ENCODE data around the gene WDR4.
"Not testable (repeated sequence)": the region's sequence is repeated elsewhere in the genome, so short reads cannot be mapped to it uniquely, and the experiment has no call there.

Gene WDR4

DNA sequence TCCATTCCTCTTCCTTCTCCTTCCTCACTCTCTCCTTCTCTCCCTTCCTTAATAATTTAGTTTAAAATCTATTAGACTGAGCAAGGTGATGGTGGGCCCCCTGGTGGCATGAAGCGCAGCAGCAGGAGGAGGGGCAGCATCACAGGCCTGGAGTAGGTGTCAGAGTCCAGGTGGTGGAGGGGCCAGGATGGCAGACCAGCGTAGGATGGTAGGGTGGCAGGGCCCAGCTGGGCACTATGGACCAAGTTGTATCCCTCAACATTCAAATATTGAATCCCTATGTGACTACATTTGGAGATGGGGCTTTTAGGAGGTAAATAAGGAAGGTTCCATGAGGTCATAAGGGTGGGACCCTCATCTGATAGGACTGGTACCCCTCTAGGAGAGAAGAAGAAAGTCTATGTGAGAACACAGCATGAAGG, 61.0 kb downstream of the WDR4 start:
- no peaks in the 10 kb centered on the region for H3K4me1 ChIP-seq (ENCODE audit: insufficient read depth, low read length, severe bottlenecking)
- peaks cover 8% of the 10 kb centered on the region; the same call in 1 of the 2 replicates for H3K9me3 ChIP-seq (ENCODE audit: low read length)
- no peaks in the 10 kb centered on the region for H3F3A ChIP-seq (ENCODE audit: insufficient read depth, low read length)
- H3K79me2 ChIP-seq (ENCODE audit: insufficient read depth, low read length): no peaks in the 10 kb centered on the region
- no peak overlapping the region for H3K4me3 ChIP-seq (ENCODE audit: low read depth, low read length, poor library complexity, severe bottlenecking)
- H2AFZ ChIP-seq (ENCODE audit: low read length): no peak overlapping the region
- H3K4me2 ChIP-seq (ENCODE audit: low read length): no peak overlapping the region
- no peaks in the 10 kb centered on the region for H4K20me1 ChIP-seq (ENCODE audit: insufficient read depth, low read length)
- TF ChIP-seq CTCF (IDR thresholded peaks at IDR 0.05; ENCODE audit: low read length): peak; percentile 91
- no peak for TF ChIP-seq EZH2 (IDR thresholded peaks at IDR 0.05; ENCODE audit: borderline replicate concordance, low read length)
- H3K9ac ChIP-seq (ENCODE audit: low read length): no peak overlapping the region
- H3K36me3 ChIP-seq (ENCODE audit: insufficient read depth, low read length): no peaks in the 10 kb centered on the region
- no peaks in the 10 kb centered on the region for H3K9me2 ChIP-seq (ENCODE audit: low read depth, low read length)
- H3K27me3 ChIP-seq (ENCODE audit: insufficient read depth, low read length): no peaks in the 10 kb centered on the region
- no peak overlapping the region for H3K27ac ChIP-seq (ENCODE audit: low read depth, low read length, poor library complexity, severe bottlenecking)

GRCh38 chr21:42815217-42815616, 64.1 kb downstream of the WDR4 start:
- Histone ChIP-seq H3K4me3 (ENCODE audit: low read depth, low read length, poor library complexity, severe bottlenecking) (no peak overlapping the region), H2AFZ (ENCODE audit: low read length) (no peak overlapping the region), H4K20me1 (ENCODE audit: insufficient read depth, low read length) (no peaks in the 10 kb centered on the region), H3F3A (ENCODE audit: insufficient read depth, low read length) (no peaks in the 10 kb centered on the region), H3K27ac (ENCODE audit: low read depth, low read length, poor library complexity, severe bottlenecking) (no peak overlapping the region), H3K36me3 (ENCODE audit: insufficient read depth, low read length) (no peaks in the 10 kb centered on the region), H3K9me2 (ENCODE audit: low read depth, low read length) (no peaks in the 10 kb centered on the region), H3K4me2 (ENCODE audit: low read length) (no peak overlapping the region), H3K79me2 (ENCODE audit: insufficient read depth, low read length) (no peaks in the 10 kb centered on the region), H3K4me1 (ENCODE audit: insufficient read depth, low read length, severe bottlenecking) (no peaks in the 10 kb centered on the region), H3K9ac (ENCODE audit: low read length) (no peak overlapping the region), H3K9me3 (ENCODE audit: low read length) (peaks cover 8% of the 10 kb centered on the region; the same call in 1 of the 2 replicates), H3K27me3 (ENCODE audit: insufficient read depth, low read length) (peaks cover 8% of the 10 kb centered on the region; the same call in 1 of the 2 replicates)
- TF ChIP-seq EZH2 (IDR thresholded peaks at IDR 0.05; ENCODE audit: borderline replicate concordance, low read length) (no peak), CTCF (IDR thresholded peaks at IDR 0.05; ENCODE audit: low read length) (no peak)

GRCh38 chr21:42812528-42813241, 66.7 kb downstream of the WDR4 start:
- H3K27me3 ChIP-seq (ENCODE audit: insufficient read depth, low read length); H3K27ac ChIP-seq (ENCODE audit: low read depth, low read length, poor library complexity, severe bottlenecking): not testable (repeated sequence)

GRCh38 chr21:42811960-42812359, 67.4 kb downstream of the WDR4 start:
- Histone ChIP-seq H3F3A (ENCODE audit: insufficient read depth, low read length) (no peaks in the 10 kb centered on the region), H3K4me2 (ENCODE audit: low read length) (no peak overlapping the region), H3K4me3 (ENCODE audit: low read depth, low read length, poor library complexity, severe bottlenecking) (no peak overlapping the region), H3K4me1 (ENCODE audit: insufficient read depth, low read length, severe bottlenecking) (no peaks in the 10 kb centered on the region), H3K9me2 (ENCODE audit: low read depth, low read length) (no peaks in the 10 kb centered on the region), H3K79me2 (ENCODE audit: insufficient read depth, low read length) (no peaks in the 10 kb centered on the region), H3K27ac (ENCODE audit: low read depth, low read length, poor library complexity, severe bottlenecking) (no peak overlapping the region), H3K36me3 (ENCODE audit: insufficient read depth, low read length) (no peaks in the 10 kb centered on the region), H4K20me1 (ENCODE audit: insufficient read depth, low read length) (no peaks in the 10 kb centered on the region), H3K9me3 (ENCODE audit: low read length) (peaks cover 8% of the 10 kb centered on the region; the same call in 1 of the 2 replicates), H3K9ac (ENCODE audit: low read length) (no peak overlapping the region), H2AFZ (ENCODE audit: low read length) (no peak overlapping the region), H3K27me3 (ENCODE audit: insufficient read depth, low read length) (peaks cover 8% of the 10 kb centered on the region; the same call in 1 of the 2 replicates)
- TF ChIP-seq EZH2 (IDR thresholded peaks at IDR 0.05; ENCODE audit: borderline replicate concordance, low read length): no peak
- no peak for TF ChIP-seq CTCF (IDR thresholded peaks at IDR 0.05; ENCODE audit: low read length)

More at GRCh38 chr21:42812528-42813241, 66.7 kb downstream of the WDR4 start:
- H3K79me2 ChIP-seq (ENCODE audit: insufficient read depth, low read length); H3F3A ChIP-seq (ENCODE audit: insufficient read depth, low read length); H3K9ac ChIP-seq (ENCODE audit: low read length); H3K36me3 ChIP-seq (ENCODE audit: insufficient read depth, low read length); H2AFZ ChIP-seq (ENCODE audit: low read length); H3K9me3 ChIP-seq (ENCODE audit: low read length); H3K9me2 ChIP-seq (ENCODE audit: low read depth, low read length); H4K20me1 ChIP-seq (ENCODE audit: insufficient read depth, low read length); H3K4me2 ChIP-seq (ENCODE audit: low read length); H3K4me1 ChIP-seq (ENCODE audit: insufficient read depth, low read length, severe bottlenecking); H3K4me3 ChIP-seq (ENCODE audit: low read depth, low read length, poor library complexity, severe bottlenecking): not testable (repeated sequence)
